SK-N-SH (cell line): ENCODE measurements around the gene PCLO. TPM values are rescaled to one million over a fixed set of nuclear protein-coding genes. Genes with fewer than 3 reads are reported as not detected.
A peak's percentile ranks its signal among the peaks of the same experiment; 100 is the strongest.

Source experiments
- CTCF ChIA-PET: fragments of 300-600, 350-600 bp; formaldehyde crosslinking; extraction: SDS; loops from one replicate; lab custom pipeline; 2021; lab: Yijun Ruan, JAX
- POLR2A ChIA-PET: fragments of 350-600 bp; sonication (Branson Sonifier 250); formaldehyde crosslinking; extraction: SDS; loops from one replicate; lab custom pipeline; 2020; ENCODE audit warnings: antibody characterized with exemption, inconsistent platforms; lab: Yijun Ruan, JAX
- DNase-seq: peaks from one replicate; pipeline ENCODE4 v3.0.0; 2012
- H2AFZ ChIP-seq: fragments of 200-600 bp; sonication (generic); 2 replicates; pipeline ENCODE4 v1.8.1; 2016; ENCODE audit warnings: antibody characterized with exemption, mild to moderate bottlenecking, low read depth
- H3F3A ChIP-seq: fragments of 200-600 bp; sonication (generic); replicated peaks from 2 replicates; pipeline ENCODE3; 2016; ENCODE audit warnings: antibody characterized with exemption, mild to moderate bottlenecking; ENCODE audit not compliant: insufficient read depth
- H3K27ac ChIP-seq, 2 experiments: fragments of 200-500 bp in 1 of 2; fragments of 200-600 bp in 1 of 2; sonication (Bioruptor generic) in 1 of 2; sonication (generic), shearing (Covaris generic) in 1 of 2; 2 replicates each; pipeline versions ENCODE4 v1.5.1 to v1.6.1; 2014 to 2016; ENCODE audit warnings: low read depth in 2 of 2, inconsistent platforms in 1 of 2, low read length in 1 of 2, mild to moderate bottlenecking in 1 of 2, mixed read lengths in 1 of 2
- H3K27me3 ChIP-seq: fragments of 200-600 bp; sonication (generic), shearing (Covaris generic); 2 replicates; pipeline ENCODE4 v1.6.1; 2016; ENCODE audit warnings: mixed run types; ENCODE audit not compliant: insufficient read depth
- H3K36me3 ChIP-seq, 2 experiments: fragments of 200-500 bp in 1 of 2; fragments of 200-600 bp in 1 of 2; sonication (Bioruptor generic) in 1 of 2; sonication (generic) in 1 of 2; replicated peaks in 1 of 2; 2 replicates each; pipeline versions ENCODE3 to v1.5.1; 2014 to 2016; ENCODE audit warnings: low read length in 1 of 2, mild to moderate bottlenecking in 1 of 2; ENCODE audit not compliant: insufficient read depth in 2 of 2, control insufficient read depth in 1 of 2
- H3K4me1 ChIP-seq, 2 experiments: fragments of 200-500 bp in 1 of 2; fragments of 200-600 bp in 1 of 2; sonication (Bioruptor generic) in 1 of 2; sonication (generic), shearing (Covaris generic) in 1 of 2; 2 replicates each; pipeline versions ENCODE4 v1.5.1 to v1.6.1; 2014 to 2016; ENCODE audit warnings: low read depth in 1 of 2, low read length in 1 of 2, mixed run types in 1 of 2; ENCODE audit not compliant: insufficient read depth in 2 of 2, control insufficient read depth in 1 of 2
- H3K4me2 ChIP-seq: fragments of 200-600 bp; sonication (generic), shearing (Covaris generic); 2 replicates; pipeline ENCODE4 v1.6.1; 2017; ENCODE audit warnings: mixed run types
- H3K4me3 ChIP-seq, 2 experiments: fragments of 200-500 bp in 1 of 2; fragments of 200-600 bp in 1 of 2; sonication (Bioruptor generic) in 1 of 2; sonication (generic), shearing (Covaris generic) in 1 of 2; 2 replicates each; pipeline versions ENCODE4 v1.5.1 to v1.8.1; 2014 to 2016; ENCODE audit warnings: low read depth in 2 of 2, inconsistent platforms in 1 of 2, low read length in 1 of 2, mild to moderate bottlenecking in 1 of 2, mixed read lengths in 1 of 2, moderate library complexity in 1 of 2
- H3K79me2 ChIP-seq: fragments of 200-600 bp; sonication (generic); 2 replicates; pipeline ENCODE4 v1.8.1; 2017; ENCODE audit warnings: mild to moderate bottlenecking; ENCODE audit not compliant: insufficient read depth
- H3K9ac ChIP-seq: fragments of 200-600 bp; sonication (generic); 2 replicates; pipeline ENCODE4 v1.6.1; 2017; ENCODE audit warnings: mixed run types
- H3K9me2 ChIP-seq: fragments of 200-600 bp; sonication (generic); 2 replicates; pipeline ENCODE4 v1.6.1; 2017; ENCODE audit warnings: mixed run types
- H3K9me3 ChIP-seq: fragments of 200-600 bp; sonication (generic); 2 replicates; pipeline ENCODE4 v1.6.1; 2017; ENCODE audit warnings: mixed run types, mild to moderate bottlenecking, moderate library complexity
- H4K20me1 ChIP-seq: fragments of 200-600 bp; sonication (generic); 2 replicates; pipeline ENCODE4 v1.6.1; 2017; ENCODE audit warnings: mild to moderate bottlenecking, mixed run types; ENCODE audit not compliant: insufficient read depth
- CHD2 ChIP-seq: fragments of 150-350 bp; IDR thresholded peaks from 2 replicates; pipeline ENCODE4 v1.6.1; 2018; ENCODE audit warnings: low read length; ENCODE audit not compliant: partially characterized antibody
- CTCF ChIP-seq: fragments of 200-600 bp; sonication (generic); IDR thresholded peaks from 2 replicates; pipeline ENCODE4 v1.6.1; 2017; ENCODE audit warnings: antibody characterized with exemption, mild to moderate bottlenecking, moderate library complexity
- EZH2phosphoT487 ChIP-seq: fragments of 200-600 bp; sonication (generic); IDR thresholded peaks from 2 replicates; pipeline ENCODE4 v1.6.1; 2017; ENCODE audit warnings: low read depth, mixed run types, mild to moderate bottlenecking, antibody characterized with exemption, moderate library complexity, borderline replicate concordance
- FOXJ3 ChIP-seq: sonication (generic); formaldehyde crosslinking; IDR thresholded peaks from 2 replicates; pipeline ENCODE4 v1.5.1; 2020; ENCODE audit warnings: mild to moderate bottlenecking, missing genetic modification reagents
- FOXM1 ChIP-seq: IDR thresholded peaks from 2 replicates; pipeline ENCODE4 v1.4.0; 2012; ENCODE audit warnings: low read depth, mild to moderate bottlenecking
- GABPA ChIP-seq: IDR thresholded peaks from 2 replicates; pipeline ENCODE4 v1.4.0; 2012; ENCODE audit warnings: low read depth, mild to moderate bottlenecking
- GATA2 ChIP-seq: sonication (generic); formaldehyde crosslinking; IDR thresholded peaks from 2 replicates; pipeline ENCODE4 v1.5.0; 2020; ENCODE audit warnings: mild to moderate bottlenecking, missing genetic modification reagents
- IRF3 ChIP-seq: fragments of 150-350 bp; IDR thresholded peaks from 2 replicates; pipeline ENCODE4 v1.6.1; 2016; ENCODE audit warnings: mild to moderate bottlenecking, low read depth, low read length
- MEF2A ChIP-seq: IDR thresholded peaks from 2 replicates; pipeline ENCODE4 v1.4.0; 2012; ENCODE audit warnings: low read depth, borderline replicate concordance
- NFIC ChIP-seq: IDR thresholded peaks from 2 replicates; pipeline ENCODE4 v1.4.0; 2012; ENCODE audit warnings: borderline replicate concordance
- NRF1 ChIP-seq: IDR thresholded peaks from 2 replicates; pipeline ENCODE4 v1.6.1; 2012; ENCODE audit warnings: low read depth, mild to moderate bottlenecking, low read length
- POLR2AphosphoS5 ChIP-seq: IDR thresholded peaks from 2 replicates; pipeline ENCODE4 v1.6.1; 2012; ENCODE audit warnings: low read depth, low read length
- RAD21 ChIP-seq: IDR thresholded peaks from 2 replicates; pipeline ENCODE4 v1.6.1; 2012; ENCODE audit warnings: mild to moderate bottlenecking, low read length
- RCOR1 ChIP-seq: fragments of 150-350 bp; IDR thresholded peaks from 2 replicates; pipeline ENCODE4 v1.6.1; 2017; ENCODE audit warnings: antibody characterized with exemption, low read length
- RFX5 ChIP-seq: IDR thresholded peaks from 2 replicates; pipeline ENCODE4 v1.6.1; 2012; ENCODE audit warnings: mild to moderate bottlenecking, improper control_type of control experiment, low read length
- SMC3 ChIP-seq: IDR thresholded peaks from 2 replicates; pipeline ENCODE4 v1.6.1; 2012; ENCODE audit warnings: low read depth, low read length, improper control_type of control experiment
- TAF1 ChIP-seq: IDR thresholded peaks from 2 replicates; pipeline ENCODE4 v1.6.1; 2012; ENCODE audit warnings: low read depth, mild to moderate bottlenecking, low read length, moderate library complexity, borderline replicate concordance
- TEAD4 ChIP-seq: IDR thresholded peaks from 2 replicates; pipeline ENCODE4 v1.4.0; 2012; ENCODE audit warnings: mild to moderate bottlenecking, borderline replicate concordance; ENCODE audit not compliant: insufficient read depth
- YY1 ChIP-seq: IDR thresholded peaks from 2 replicates; pipeline ENCODE4 v1.4.0; 2012; ENCODE audit warnings: low read depth, mild to moderate bottlenecking
- ZBTB33 ChIP-seq: IDR thresholded peaks from 2 replicates; pipeline ENCODE4 v1.4.0; 2012; ENCODE audit warnings: low read depth, borderline replicate concordance
- WGBS: methylation state at CpG from one replicate; pipeline ENCODE4 v1.1.6; 2017; ENCODE audit warnings: low lambda C conversion rate; 5-methylcytosine and 5-hydroxymethylcytosine counted together
- polyA plus RNA-seq, 3 experiments: library from polyadenylated mRNA; depleted of rRNA; stranded (reverse); fragments of >200 nt; gene quantifications; 2 replicates each; pipeline ENCODE4 v1.2.3, GENCODE V29; 2012
- TF ChIP-seq, protein P1 (sequence below): IDR thresholded peaks from 2 replicates; pipeline ENCODE4; 2012

The PCLO gene
- polyA plus RNA-seq, 1 of the 3 experiments (the other 2 are of a cell fraction) = 0.51 TPM

- ChIA-PET CTCF (interaction anchor here (1.0 to 1.8 kb wide), 4 partner anchors 8 to 120 kb away, joined by 3 to 10 read pairs (median 4); no protein-coding TSS in a partner anchor), POLR2A (no interaction called here)
- TF ChIP-seq RAD21 (no peak), CHD2 (no peak), CTCF (no peak), NRF1 (no peak), IRF3 (no peak), POLR2AphosphoS5 (no peak), RFX5 (no peak), SMC3 (no peak), FOXJ3 (CRISPR knock-in tag) (no peak), NFIC (no peak), MEF2A (no peak), EZH2phosphoT487 (no peak), FOXM1 (no peak), TEAD4 (no peak)
- TF ChIP-seq, protein P1, sequence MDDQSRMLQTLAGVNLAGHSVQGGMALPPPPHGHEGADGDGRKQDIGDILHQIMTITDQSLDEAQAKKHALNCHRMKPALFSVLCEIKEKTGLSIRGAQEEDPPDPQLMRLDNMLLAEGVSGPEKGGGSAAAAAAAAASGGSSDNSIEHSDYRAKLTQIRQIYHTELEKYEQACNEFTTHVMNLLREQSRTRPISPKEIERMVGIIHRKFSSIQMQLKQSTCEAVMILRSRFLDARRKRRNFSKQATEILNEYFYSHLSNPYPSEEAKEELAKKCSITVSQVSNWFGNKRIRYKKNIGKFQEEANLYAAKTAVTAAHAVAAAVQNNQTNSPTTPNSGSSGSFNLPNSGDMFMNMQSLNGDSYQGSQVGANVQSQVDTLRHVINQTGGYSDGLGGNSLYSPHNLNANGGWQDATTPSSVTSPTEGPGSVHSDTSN = no peak
- Histone ChIP-seq H3K27ac (no peak overlapping the region), H4K20me1 (no peaks in the 10 kb centered on the region), H3K27me3 (no peaks in the 10 kb centered on the region), H3F3A (no peaks in the 10 kb centered on the region), H3K9me3 (0 out of 2 replicates have a peak, but pooled peaks cover 6% of the 10 kb centered on the region), H2AFZ (no peak overlapping the region), H3K4me1 (peaks cover 14 to 28% of the 10 kb centered on the region in 2 experiments; a peak in 3 of 4 replicates), H3K9ac (no peak overlapping the region), H3K9me2 (no peaks in the 10 kb centered on the region; the same call in 1 of the 2 replicates), H3K36me3 (no peaks in the 10 kb centered on the region), H3K4me2 (no peak overlapping the region), H3K4me3 (no peak overlapping the region), H3K79me2 (no peaks in the 10 kb centered on the region)
- DNase-seq = no peak
- WGBS = 100% methylated on average over 1 of the region's 1 CpG
These were observed 320.9 kb downstream of the PCLO start for GRCh38 chr7:82841828-82842227.

GRCh38 chr7:82840061-82840460 is 322.6 kb downstream of the PCLO start:
- Histone ChIP-seq H3K9me3 (0 out of 2 replicates have a peak, but pooled peaks cover 6% of the 10 kb centered on the region), H3K79me2 (no peaks in the 10 kb centered on the region), H3K27me3 (no peaks in the 10 kb centered on the region), H3F3A (peaks cover 4% of the 10 kb centered on the region), H3K9me2 (no peaks in the 10 kb centered on the region), H3K9ac (no peak overlapping the region), H3K27ac (peak overlapping the region in 1 of 2 experiments; percentile 90; a peak in 2 of 4 replicates), H4K20me1 (no peaks in the 10 kb centered on the region), H3K4me3 (no peak overlapping the region), H2AFZ (no peak overlapping the region; the same call in 1 of the 2 replicates), H3K4me2 (no peak overlapping the region), H3K4me1 (peaks cover 14 to 28% of the 10 kb centered on the region in 2 experiments; a peak in 3 of 4 replicates), H3K36me3 (no peaks in the 10 kb centered on the region)
- CTCF ChIA-PET = no interaction called here
- no peak for TF ChIP-seq GABPA
- TF ChIP-seq RCOR1 = no peak
- TF ChIP-seq TAF1 = no peak
- TF ChIP-seq ZBTB33 = no peak
- no peak for TF ChIP-seq GATA2
- TF ChIP-seq, protein P1 = no peak
- no peak for TF ChIP-seq YY1
- POLR2A ChIA-PET = no interaction called here
- no peak for DNase-seq
- WGBS = 72% methylated on average over 3 of the region's 3 CpGs
